Thyroid gland (tissue), 4 donors: ENCODE measurements around the gene AKT1S1.

Experiments used
- POLR2A ChIP-seq, 2 donors: fragments of 450-650 bp; IDR thresholded peaks; one replicate each; pipeline ENCODE4 v1.6.1; 2017; ENCODE audit warnings: antibody characterized with exemption in 2 of 2, mild to moderate bottlenecking in 2 of 2, moderate library complexity in 1 of 2
- TF ChIP-seq, protein P1 (sequence below), 6 experiments: fragments of 200-600 bp in 3 of 6; fragments of 450-650 bp in 3 of 6; sonication (generic) in 3 of 6; IDR thresholded peaks; one replicate each; pipeline ENCODE4 v1.5.1; 2016 to 2019; ENCODE audit warnings: antibody characterized with exemption in 6 of 6, mild to moderate bottlenecking in 2 of 6, inconsistent platforms in 1 of 6, moderate library complexity in 1 of 6

DNA sequence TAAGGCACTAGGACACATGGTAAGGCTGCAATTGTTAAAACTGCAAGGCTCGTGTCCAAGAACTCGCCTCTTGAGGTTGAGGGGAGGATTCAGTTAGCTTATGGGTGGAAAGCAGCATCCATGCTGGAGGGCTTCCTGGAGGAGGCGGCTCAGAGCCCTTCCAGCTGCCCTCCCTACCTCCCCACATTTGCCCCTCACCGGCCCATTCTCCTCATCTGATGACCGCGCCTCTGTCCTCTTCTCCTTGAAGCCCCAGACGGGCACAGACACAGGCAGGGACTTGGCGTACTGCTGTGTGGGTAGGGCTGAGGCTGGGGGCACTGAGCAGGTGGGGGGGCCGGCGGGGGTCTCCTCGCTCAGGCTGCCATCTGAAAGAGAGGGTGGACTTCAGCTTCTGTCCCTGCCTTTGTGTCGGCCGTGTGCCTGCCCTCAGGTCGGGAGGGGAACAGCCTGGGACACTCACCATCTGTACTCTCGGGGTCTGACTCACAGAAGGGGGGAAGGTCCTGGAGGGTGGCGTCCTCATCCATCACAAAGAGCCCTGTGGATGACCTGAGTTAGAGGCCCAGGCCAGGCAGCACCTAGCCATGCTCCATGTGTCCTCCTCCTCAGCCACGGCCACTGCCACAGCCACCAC is 5.7 kb downstream of the AKT1S1 start:
- TF ChIP-seq, protein P1, sequence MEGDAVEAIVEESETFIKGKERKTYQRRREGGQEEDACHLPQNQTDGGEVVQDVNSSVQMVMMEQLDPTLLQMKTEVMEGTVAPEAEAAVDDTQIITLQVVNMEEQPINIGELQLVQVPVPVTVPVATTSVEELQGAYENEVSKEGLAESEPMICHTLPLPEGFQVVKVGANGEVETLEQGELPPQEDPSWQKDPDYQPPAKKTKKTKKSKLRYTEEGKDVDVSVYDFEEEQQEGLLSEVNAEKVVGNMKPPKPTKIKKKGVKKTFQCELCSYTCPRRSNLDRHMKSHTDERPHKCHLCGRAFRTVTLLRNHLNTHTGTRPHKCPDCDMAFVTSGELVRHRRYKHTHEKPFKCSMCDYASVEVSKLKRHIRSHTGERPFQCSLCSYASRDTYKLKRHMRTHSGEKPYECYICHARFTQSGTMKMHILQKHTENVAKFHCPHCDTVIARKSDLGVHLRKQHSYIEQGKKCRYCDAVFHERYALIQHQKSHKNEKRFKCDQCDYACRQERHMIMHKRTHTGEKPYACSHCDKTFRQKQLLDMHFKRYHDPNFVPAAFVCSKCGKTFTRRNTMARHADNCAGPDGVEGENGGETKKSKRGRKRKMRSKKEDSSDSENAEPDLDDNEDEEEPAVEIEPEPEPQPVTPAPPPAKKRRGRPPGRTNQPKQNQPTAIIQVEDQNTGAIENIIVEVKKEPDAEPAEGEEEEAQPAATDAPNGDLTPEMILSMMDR (IDR thresholded peaks at IDR 0.05) = no peak
- no peak for TF ChIP-seq POLR2A (IDR thresholded peaks at IDR 0.05)
